Mucosa of descending colon (tissue), 3 donors: Measurements from ENCODE around the gene BCDIN3D. TPM values are rescaled to one million over a fixed set of nuclear protein-coding genes. Genes with fewer than 3 reads are reported as not detected.

Experiments
- ATAC-seq: fragments of 200-7000 bp; cut with Tn5 transposase; one replicate; pipeline ENCODE4 v1.9.1; 2020; ENCODE audit warnings: mild to moderate bottlenecking, moderate library complexity
- DNase-seq, 3 donors: peaks; one replicate each; pipeline ENCODE4 v3.0.0-alpha.2; 2020
- H3K36me3 ChIP-seq: fragments of 200-600 bp; one replicate; pipeline ENCODE4 v1.8.0; 2021; ENCODE audit warnings: low read depth, mild to moderate bottlenecking
- H3K4me1 ChIP-seq: fragments of 200-600 bp; one replicate; pipeline ENCODE4 v1.8.0; 2021; ENCODE audit warnings: low read depth, mild to moderate bottlenecking
- H3K4me3 ChIP-seq: fragments of 200-600 bp; one replicate; pipeline ENCODE4 v1.8.0; 2021; ENCODE audit warnings: mild to moderate bottlenecking
- H3K9me3 ChIP-seq: fragments of 200-600 bp; one replicate; pipeline ENCODE4 v1.8.0; 2021; ENCODE audit warnings: mild to moderate bottlenecking
- CTCF ChIP-seq: fragments of 200-600 bp; IDR thresholded peaks from one replicate; pipeline ENCODE4 v1.8.0; 2022; ENCODE audit warnings: antibody characterized with exemption, mild to moderate bottlenecking
- intact Hi-C, 2 donors: fragments of 100-400 bp; cut with DNase I in 1 of 2; cut with micrococcal nuclease in 1 of 2; formaldehyde crosslinking; loops; one replicate each; pipeline versions ENCODE4 v1.11.0 to v1.11.1; 2022; cut with DNase I, micrococcal nuclease
- total RNA-seq, 3 donors: library from RNA; stranded (reverse); fragmentation: NEBNext Ultra II Directional in 2 of 3; extraction: Animal tissue kit (Norgen Biotek cat#: 25700) in 2 of 3; gene quantifications; one replicate each; pipeline versions ENCODE4 v1.2.1 to v1.2.4, GENCODE V29; 2021 to 2023
- donor health status: DM: no; HTN: no; CAD: no; lungs with moderate emphysema.
- donor health status: DM: no; HTN: no; CAD: no.
- donor health status: DM: no; HTN: yes; CAD: no.

Gene BCDIN3D
- total RNA-seq, 3 donors from 2014 or later, result 3.0 to 5.0 (median 3.7) TPM

- no peak for TF ChIP-seq CTCF
- no peak overlapping the region for H3K4me3 ChIP-seq
- H3K36me3 ChIP-seq, result no peaks in the 10 kb centered on the region
- no peaks in the 10 kb centered on the region for H3K9me3 ChIP-seq
- intact Hi-C loops, result no loop called here
- no peaks in the 10 kb centered on the region for H3K4me1 ChIP-seq
- no peak for DNase-seq
- no peak for ATAC-seq
Measured at GRCh38 chr12:49790741-49791555, 52.0 kb downstream of the BCDIN3D start.

GRCh38 chr12:49789992-49790391, 52.9 kb downstream of the BCDIN3D start:
- no peaks in the 10 kb centered on the region for H3K4me1 ChIP-seq
- no peaks in the 10 kb centered on the region for H3K36me3 ChIP-seq
- no peak for TF ChIP-seq CTCF
- H3K4me3 ChIP-seq, result no peak overlapping the region
- H3K9me3 ChIP-seq, result no peaks in the 10 kb centered on the region
- intact Hi-C loops, result loop anchor here in 1 of 2 donors (10.0 kb wide), 1 partner anchor 45 kb away; no protein-coding TSS in a partner anchor
- DNase-seq (no peak), ATAC-seq (no peak)

- no peak for TF ChIP-seq CTCF
- intact Hi-C loops, result loop anchor here in 1 of 2 donors (10.0 kb wide), 1 partner anchor 47 kb away; no protein-coding TSS in a partner anchor
- Histone ChIP-seq H3K9me3 (no peaks in the 10 kb centered on the region), H3K4me3 (no peak overlapping the region), H3K36me3 (no peaks in the 10 kb centered on the region), H3K4me1 (no peaks in the 10 kb centered on the region)
- DNase-seq (no peak), ATAC-seq (no peak)
Measured at GRCh38 chr12:49787672-49788071, 55.2 kb downstream of the BCDIN3D start.

Other genes with a start within 250 kb of the BCDIN3D start
- under 1 TPM; 0.35 to 0.63 (median 0.39) TPM for gene FAM186B, start 237.5 kb downstream of the BCDIN3D start, total RNA-seq
- 10 to 100 TPM; 11.5 to 27.2 (median 12.7) TPM for gene PRPF40B, start 219.5 kb downstream of the BCDIN3D start, total RNA-seq
- gene FMNL3, start 135.7 kb downstream of the BCDIN3D start, total RNA-seq, result 10 to 100 TPM in 1 of 3 donors, 1 to 10 TPM in 2; 4.2 to 13.4 (median 7.1) TPM
- 100 to 1,000 TPM; 614 to 954 (median 773) TPM for gene TMBIM6, start 101.5 kb downstream of the BCDIN3D start, total RNA-seq
- gene NCKAP5L, start 14.7 kb downstream of the BCDIN3D start, total RNA-seq, result 10 to 100 TPM in 1 of 3 donors, 1 to 10 TPM in 2; 2.5 to 17.7 (median 4.7) TPM
- gene FAIM2, start 60.8 kb upstream of the BCDIN3D start, total RNA-seq, result 10 to 100 TPM in 1 of 3 donors, 1 to 10 TPM in 1, under 1 TPM in 1; 0.67 to 12.9 (median 2.5) TPM
- gene AQP2, start 107.6 kb upstream of the BCDIN3D start, total RNA-seq, result not detected
- gene AQP5, start 118.8 kb upstream of the BCDIN3D start, total RNA-seq, result not detected
- under 1 TPM in 1 of 3 donors, not detected in 2; 0.54 TPM for gene AQP6, start 129.8 kb upstream of the BCDIN3D start, total RNA-seq
- 10 to 100 TPM; 16.0 to 45.5 (median 34.4) TPM for gene RACGAP1, start 182.4 kb upstream of the BCDIN3D start, total RNA-seq
- 1 to 10 TPM in 2 of 3 donors, under 1 TPM in 1; 0.35 to 9.9 (median 1.7) TPM for gene ASIC1, start 214.5 kb upstream of the BCDIN3D start, total RNA-seq
- 10 to 100 TPM; 34.2 to 44.9 (median 38.9) TPM for gene SMARCD1, start 242.2 kb upstream of the BCDIN3D start, total RNA-seq